HFF-Myc (cell line): ENCODE results near the gene TCP11L2.

Experiments used
- DNase-seq: peaks from one replicate; pipeline ENCODE4 v3.0.0-alpha.2; 2011; ENCODE audit warnings: low read depth; ENCODE audit errors: extremely low read depth
- H3K4me3 ChIP-seq: replicated peaks from 2 replicates; pipeline ENCODE4 v1.5.1; 2011; ENCODE audit warnings: low read depth, mild to moderate bottlenecking, control low read depth, low read length
- TF ChIP-seq, protein P1 (sequence below): IDR thresholded peaks from 2 replicates; pipeline ENCODE4 v1.5.1; 2012; ENCODE audit warnings: mild to moderate bottlenecking, low read depth, low read length, control low read depth; ENCODE audit errors: missing control alignments

The TCP11L2 gene

DNA sequence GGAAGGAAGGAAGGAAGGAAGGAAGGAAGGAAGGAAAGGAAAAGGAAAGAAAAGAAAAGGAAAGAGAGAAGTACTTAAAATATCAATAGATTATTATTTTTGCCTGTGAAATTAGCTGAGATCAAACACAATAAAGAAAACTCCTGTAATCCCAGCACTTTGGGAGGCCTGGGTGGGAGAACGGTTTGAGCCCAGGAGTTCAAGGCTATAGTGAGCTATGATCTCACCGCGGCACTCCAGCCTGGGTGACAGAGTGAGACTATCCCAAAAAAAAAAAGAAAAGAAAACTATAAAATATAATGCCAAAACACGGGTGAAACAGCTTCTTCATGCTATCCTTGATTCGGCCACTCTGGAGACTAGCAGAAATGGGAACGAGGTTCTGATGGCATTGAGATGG is 28.5 kb upstream of the TCP11L2 start:
- no peak for DNase-seq
- TF ChIP-seq, protein P1, sequence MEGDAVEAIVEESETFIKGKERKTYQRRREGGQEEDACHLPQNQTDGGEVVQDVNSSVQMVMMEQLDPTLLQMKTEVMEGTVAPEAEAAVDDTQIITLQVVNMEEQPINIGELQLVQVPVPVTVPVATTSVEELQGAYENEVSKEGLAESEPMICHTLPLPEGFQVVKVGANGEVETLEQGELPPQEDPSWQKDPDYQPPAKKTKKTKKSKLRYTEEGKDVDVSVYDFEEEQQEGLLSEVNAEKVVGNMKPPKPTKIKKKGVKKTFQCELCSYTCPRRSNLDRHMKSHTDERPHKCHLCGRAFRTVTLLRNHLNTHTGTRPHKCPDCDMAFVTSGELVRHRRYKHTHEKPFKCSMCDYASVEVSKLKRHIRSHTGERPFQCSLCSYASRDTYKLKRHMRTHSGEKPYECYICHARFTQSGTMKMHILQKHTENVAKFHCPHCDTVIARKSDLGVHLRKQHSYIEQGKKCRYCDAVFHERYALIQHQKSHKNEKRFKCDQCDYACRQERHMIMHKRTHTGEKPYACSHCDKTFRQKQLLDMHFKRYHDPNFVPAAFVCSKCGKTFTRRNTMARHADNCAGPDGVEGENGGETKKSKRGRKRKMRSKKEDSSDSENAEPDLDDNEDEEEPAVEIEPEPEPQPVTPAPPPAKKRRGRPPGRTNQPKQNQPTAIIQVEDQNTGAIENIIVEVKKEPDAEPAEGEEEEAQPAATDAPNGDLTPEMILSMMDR = no peak
- no peak overlapping the region for H3K4me3 ChIP-seq

GRCh38 chr12:106274575-106275121 is 27.9 kb upstream of the TCP11L2 start:
- DNase-seq = no peak
- TF ChIP-seq, protein P1 = no peak
- H3K4me3 ChIP-seq = no peak overlapping the region

DNA sequence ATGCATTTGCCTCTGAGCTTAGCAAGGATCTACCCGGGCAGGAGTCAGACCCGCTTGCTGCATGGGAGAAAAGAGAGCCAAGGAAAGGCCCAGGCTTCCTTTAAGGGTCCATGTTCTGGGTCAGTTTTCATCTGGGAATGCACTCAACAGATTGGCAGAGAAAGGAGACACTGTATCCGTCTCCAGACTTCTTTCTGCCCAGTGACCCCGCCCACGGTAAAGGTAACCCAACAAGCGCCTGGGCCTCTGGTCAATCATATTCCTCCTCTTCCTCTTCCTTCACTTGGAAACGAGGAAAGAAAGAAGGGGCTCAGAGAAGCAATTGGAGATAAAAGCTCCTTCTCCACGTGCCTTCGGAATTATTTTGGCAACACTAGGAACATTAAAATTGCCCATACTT is 27.1 kb upstream of the TCP11L2 start:
- no peak for DNase-seq
- TF ChIP-seq, protein P1 = no peak
- H3K4me3 ChIP-seq = no peak overlapping the region

DNA sequence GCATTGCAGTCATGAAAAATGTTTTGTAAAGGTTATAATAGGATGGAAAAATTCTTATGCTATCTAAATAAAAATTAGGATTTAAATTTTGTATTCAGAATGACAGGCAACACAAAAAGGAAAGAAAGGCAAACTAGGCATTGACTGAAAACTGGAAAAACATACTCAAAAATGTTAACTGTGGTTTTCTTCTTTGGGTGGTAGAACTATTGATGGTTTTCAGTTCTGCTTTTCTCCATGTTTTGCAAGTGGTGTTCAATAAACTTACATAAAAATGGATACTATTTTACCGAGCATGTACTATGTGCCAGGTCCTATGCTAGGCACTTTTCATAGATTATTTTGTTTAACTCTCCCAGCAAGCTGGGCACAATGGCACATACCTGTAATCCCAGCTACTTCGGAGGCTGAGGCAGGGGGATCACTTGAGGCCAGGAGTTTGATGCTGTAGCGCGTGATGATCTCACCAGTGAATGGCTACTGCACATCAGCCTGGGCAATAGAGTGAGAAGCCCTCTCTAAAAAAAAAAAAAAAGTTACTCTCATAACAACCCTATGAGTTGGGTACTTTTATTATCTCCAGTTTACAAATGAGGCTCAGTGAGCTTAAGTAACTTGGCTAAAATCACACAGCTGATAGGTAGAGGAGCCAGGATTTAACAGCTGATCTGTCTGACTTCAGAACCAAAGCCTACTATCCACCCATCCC is 26.3 kb upstream of the TCP11L2 start:
- TF ChIP-seq, protein P1 = no peak
- DNase-seq = no peak
- H3K4me3 ChIP-seq = no peak overlapping the region

GRCh38 chr12:106280106-106280505 is 22.4 kb upstream of the TCP11L2 start:
- TF ChIP-seq, protein P1 = no peak
- H3K4me3 ChIP-seq = no peak overlapping the region
- DNase-seq = no peak

- DNase-seq = no peak
- TF ChIP-seq, protein P1 = no peak
- H3K4me3 ChIP-seq = no peak overlapping the region
Measured at GRCh38 chr12:106281056-106281782, 21.3 kb upstream of the TCP11L2 start.
